Measurements from ENCODE around the gene ZNF106.

The ZNF106 gene

GRCh38 chr15:42449770-42450424 lies 41.0 kb downstream of the ZNF106 start:
- H3K36me3 ChIP-seq (ENCODE audit: control insufficient read depth in 2 of 2, insufficient read depth in 2 of 2, low read length in 2 of 2): peaks cover 54 to 64% of the 10 kb centered on the region in 2 donors

GRCh38 chr15:42448281-42448680 lies 42.7 kb downstream of the ZNF106 start:
- Histone ChIP-seq H3K4me3 (ENCODE audit: low read length in 2 of 2) (no peak overlapping the region), H3K9ac (ENCODE audit: low read depth in 1 of 2, low read length in 2 of 2) (no peak overlapping the region), H3K9me3 (ENCODE audit: control insufficient read depth in 2 of 2, low read length in 2 of 2) (no peaks in the 10 kb centered on the region), H3K27ac (ENCODE audit: low read depth in 2 of 2, low read length in 2 of 2) (no peak overlapping the region), H3K27me3 (ENCODE audit: control insufficient read depth in 2 of 2, insufficient read depth in 2 of 2, low read length in 2 of 2) (no peaks in the 10 kb centered on the region), H3K4me1 (ENCODE audit: control insufficient read depth in 2 of 2, insufficient read depth in 2 of 2, low read length in 2 of 2) (no peaks in the 10 kb centered on the region), H3K36me3 (ENCODE audit: control insufficient read depth in 2 of 2, insufficient read depth in 2 of 2, low read length in 2 of 2) (peaks cover 61 to 74% of the 10 kb centered on the region in 2 donors)

More at GRCh38 chr15:42449770-42450424, 41.0 kb downstream of the ZNF106 start:
- Histone ChIP-seq H3K9me3 (ENCODE audit: control insufficient read depth in 2 of 2, low read length in 2 of 2) (no peaks in the 10 kb centered on the region), H3K27ac (ENCODE audit: low read depth in 2 of 2, low read length in 2 of 2) (no peak overlapping the region), H3K4me3 (ENCODE audit: low read length in 2 of 2) (no peak overlapping the region), H3K4me1 (ENCODE audit: control insufficient read depth in 2 of 2, insufficient read depth in 2 of 2, low read length in 2 of 2) (no peaks in the 10 kb centered on the region), H3K9ac (ENCODE audit: low read depth in 1 of 2, low read length in 2 of 2) (no peak overlapping the region), H3K27me3 (ENCODE audit: control insufficient read depth in 2 of 2, insufficient read depth in 2 of 2, low read length in 2 of 2) (no peaks in the 10 kb centered on the region)

GRCh38 chr15:42447599-42447998 lies 43.3 kb downstream of the ZNF106 start:
- no peak overlapping the region for H3K9ac ChIP-seq (ENCODE audit: low read depth in 1 of 2, low read length in 2 of 2)
- H3K4me1 ChIP-seq (ENCODE audit: control insufficient read depth in 2 of 2, insufficient read depth in 2 of 2, low read length in 2 of 2): no peaks in the 10 kb centered on the region
- H3K4me3 ChIP-seq (ENCODE audit: low read length in 2 of 2): no peak overlapping the region
- no peaks in the 10 kb centered on the region for H3K9me3 ChIP-seq (ENCODE audit: control insufficient read depth in 2 of 2, low read length in 2 of 2)
- H3K36me3 ChIP-seq (ENCODE audit: control insufficient read depth in 2 of 2, insufficient read depth in 2 of 2, low read length in 2 of 2): peaks cover 61 to 74% of the 10 kb centered on the region in 2 donors
- H3K27ac ChIP-seq (ENCODE audit: low read depth in 2 of 2, low read length in 2 of 2): no peak overlapping the region
- H3K27me3 ChIP-seq (ENCODE audit: control insufficient read depth in 2 of 2, insufficient read depth in 2 of 2, low read length in 2 of 2): no peaks in the 10 kb centered on the region

- no peak overlapping the region for H3K4me3 ChIP-seq (ENCODE audit: low read length in 2 of 2)
- no peaks in the 10 kb centered on the region for H3K27me3 ChIP-seq (ENCODE audit: control insufficient read depth in 2 of 2, insufficient read depth in 2 of 2, low read length in 2 of 2)
- H3K27ac ChIP-seq (ENCODE audit: low read depth in 2 of 2, low read length in 2 of 2): no peak overlapping the region
- no peaks in the 10 kb centered on the region for H3K9me3 ChIP-seq (ENCODE audit: control insufficient read depth in 2 of 2, low read length in 2 of 2)
- H3K36me3 ChIP-seq (ENCODE audit: control insufficient read depth in 2 of 2, insufficient read depth in 2 of 2, low read length in 2 of 2): peaks cover 53 to 72% of the 10 kb centered on the region in 2 donors
- no peaks in the 10 kb centered on the region for H3K4me1 ChIP-seq (ENCODE audit: control insufficient read depth in 2 of 2, insufficient read depth in 2 of 2, low read length in 2 of 2)
- H3K9ac ChIP-seq (ENCODE audit: low read depth in 1 of 2, low read length in 2 of 2): no peak overlapping the region
These were observed 45.4 kb downstream of the ZNF106 start for GRCh38 chr15:42445551-42445950.

- no peak overlapping the region for H3K27ac ChIP-seq (ENCODE audit: low read depth in 2 of 2, low read length in 2 of 2)
- H3K36me3 ChIP-seq (ENCODE audit: control insufficient read depth in 2 of 2, insufficient read depth in 2 of 2, low read length in 2 of 2): peaks cover 46 to 63% of the 10 kb centered on the region in 2 donors
- H3K9ac ChIP-seq (ENCODE audit: low read depth in 1 of 2, low read length in 2 of 2): no peak overlapping the region
- H3K27me3 ChIP-seq (ENCODE audit: control insufficient read depth in 2 of 2, insufficient read depth in 2 of 2, low read length in 2 of 2): no peaks in the 10 kb centered on the region
- no peak overlapping the region for H3K4me3 ChIP-seq (ENCODE audit: low read length in 2 of 2)
- no peaks in the 10 kb centered on the region for H3K4me1 ChIP-seq (ENCODE audit: control insufficient read depth in 2 of 2, insufficient read depth in 2 of 2, low read length in 2 of 2)
- no peaks in the 10 kb centered on the region for H3K9me3 ChIP-seq (ENCODE audit: control insufficient read depth in 2 of 2, low read length in 2 of 2)
These were observed 46.4 kb downstream of the ZNF106 start for GRCh38 chr15:42444415-42445063.

GRCh38 chr15:42427429-42428223 lies 63.3 kb downstream of the ZNF106 start:
- no peak overlapping the region for H3K27ac ChIP-seq (ENCODE audit: low read depth in 2 of 2, low read length in 2 of 2)
- peaks cover 65 to 76% of the 10 kb centered on the region in 2 donors for H3K36me3 ChIP-seq (ENCODE audit: control insufficient read depth in 2 of 2, insufficient read depth in 2 of 2, low read length in 2 of 2)
- H3K4me3 ChIP-seq (ENCODE audit: low read length in 2 of 2): no peak overlapping the region
- no peaks in the 10 kb centered on the region for H3K9me3 ChIP-seq (ENCODE audit: control insufficient read depth in 2 of 2, low read length in 2 of 2)
- no peaks in the 10 kb centered on the region for H3K4me1 ChIP-seq (ENCODE audit: control insufficient read depth in 2 of 2, insufficient read depth in 2 of 2, low read length in 2 of 2)
- no peaks in the 10 kb centered on the region for H3K27me3 ChIP-seq (ENCODE audit: control insufficient read depth in 2 of 2, insufficient read depth in 2 of 2, low read length in 2 of 2)
- H3K9ac ChIP-seq (ENCODE audit: low read depth in 1 of 2, low read length in 2 of 2): no peak overlapping the region

GRCh38 chr15:42421376-42421775 lies 69.6 kb downstream of the ZNF106 start:
- Histone ChIP-seq H3K4me3 (ENCODE audit: low read length in 2 of 2) (no peak overlapping the region), H3K9me3 (ENCODE audit: control insufficient read depth in 2 of 2, low read length in 2 of 2) (no peaks in the 10 kb centered on the region), H3K27ac (ENCODE audit: low read depth in 2 of 2, low read length in 2 of 2) (no peak overlapping the region), H3K4me1 (ENCODE audit: control insufficient read depth in 2 of 2, insufficient read depth in 2 of 2, low read length in 2 of 2) (no peaks in the 10 kb centered on the region), H3K9ac (ENCODE audit: low read depth in 1 of 2, low read length in 2 of 2) (no peak overlapping the region), H3K36me3 (ENCODE audit: control insufficient read depth in 2 of 2, insufficient read depth in 2 of 2, low read length in 2 of 2) (peaks cover 56 to 70% of the 10 kb centered on the region in 2 donors), H3K27me3 (ENCODE audit: control insufficient read depth in 2 of 2, insufficient read depth in 2 of 2, low read length in 2 of 2) (no peaks in the 10 kb centered on the region)

- peaks cover 53 to 64% of the 10 kb centered on the region in 2 donors for H3K36me3 ChIP-seq (ENCODE audit: control insufficient read depth in 2 of 2, insufficient read depth in 2 of 2, low read length in 2 of 2)
These were observed 71.6 kb downstream of the ZNF106 start for GRCh38 chr15:42419369-42419768.

GRCh38 chr15:42413920-42414319 lies 77.0 kb downstream of the ZNF106 start:
- Histone ChIP-seq H3K27ac (ENCODE audit: low read depth in 2 of 2, low read length in 2 of 2) (no peak overlapping the region), H3K36me3 (ENCODE audit: control insufficient read depth in 2 of 2, insufficient read depth in 2 of 2, low read length in 2 of 2) (peaks cover 46 to 61% of the 10 kb centered on the region in 2 donors), H3K27me3 (ENCODE audit: control insufficient read depth in 2 of 2, insufficient read depth in 2 of 2, low read length in 2 of 2) (no peaks in the 10 kb centered on the region), H3K9ac (ENCODE audit: low read depth in 1 of 2, low read length in 2 of 2) (no peak overlapping the region), H3K4me1 (ENCODE audit: control insufficient read depth in 2 of 2, insufficient read depth in 2 of 2, low read length in 2 of 2) (no peaks in the 10 kb centered on the region), H3K4me3 (ENCODE audit: low read length in 2 of 2) (no peak overlapping the region), H3K9me3 (ENCODE audit: control insufficient read depth in 2 of 2, low read length in 2 of 2) (no peaks in the 10 kb centered on the region)

More at GRCh38 chr15:42419369-42419768, 71.6 kb downstream of the ZNF106 start:
- no peak overlapping the region for H3K27ac ChIP-seq (ENCODE audit: low read depth in 2 of 2, low read length in 2 of 2)
- no peaks in the 10 kb centered on the region for H3K4me1 ChIP-seq (ENCODE audit: control insufficient read depth in 2 of 2, insufficient read depth in 2 of 2, low read length in 2 of 2)
- H3K9me3 ChIP-seq (ENCODE audit: control insufficient read depth in 2 of 2, low read length in 2 of 2): no peaks in the 10 kb centered on the region
- no peaks in the 10 kb centered on the region for H3K27me3 ChIP-seq (ENCODE audit: control insufficient read depth in 2 of 2, insufficient read depth in 2 of 2, low read length in 2 of 2)
- H3K4me3 ChIP-seq (ENCODE audit: low read length in 2 of 2): no peak overlapping the region
- no peak overlapping the region for H3K9ac ChIP-seq (ENCODE audit: low read depth in 1 of 2, low read length in 2 of 2)

GRCh38 chr15:42411884-42412283 lies 79.1 kb downstream of the ZNF106 start:
- no peaks in the 10 kb centered on the region for H3K9me3 ChIP-seq (ENCODE audit: control insufficient read depth in 2 of 2, low read length in 2 of 2)
- no peak overlapping the region for H3K27ac ChIP-seq (ENCODE audit: low read depth in 2 of 2, low read length in 2 of 2)
- H3K27me3 ChIP-seq (ENCODE audit: control insufficient read depth in 2 of 2, insufficient read depth in 2 of 2, low read length in 2 of 2): no peaks in the 10 kb centered on the region
- H3K4me1 ChIP-seq (ENCODE audit: control insufficient read depth in 2 of 2, insufficient read depth in 2 of 2, low read length in 2 of 2): no peaks in the 10 kb centered on the region
- no peak overlapping the region for H3K4me3 ChIP-seq (ENCODE audit: low read length in 2 of 2)
- peaks cover 35 to 48% of the 10 kb centered on the region in 2 donors for H3K36me3 ChIP-seq (ENCODE audit: control insufficient read depth in 2 of 2, insufficient read depth in 2 of 2, low read length in 2 of 2)
- H3K9ac ChIP-seq (ENCODE audit: low read depth in 1 of 2, low read length in 2 of 2): no peak overlapping the region
